Measurements from ENCODE around the gene BANF2.
"Not testable (repeated sequence)": the region's sequence is repeated elsewhere in the genome, so short reads cannot be mapped to it uniquely, and the experiment has no call there.

Gene BANF2

GRCh38 chr20:17654649-17655285 is 45.0 kb upstream of the BANF2 start:
- peak; percentile 77 for TF ChIP-seq CTCF (IDR thresholded peaks at IDR 0.05; ENCODE audit: low read depth, low read length, missing control alignments)

GRCh38 chr20:17655286-17655651 is 44.5 kb upstream of the BANF2 start:
- no peak overlapping the region for H3K4me3 ChIP-seq (replicated peaks; ENCODE audit: low read depth, low read length)
- no peak for TF ChIP-seq CTCF (IDR thresholded peaks at IDR 0.05; ENCODE audit: low read depth, low read length, missing control alignments)
- no peak for DNase-seq (ENCODE audit: extremely low read depth, low read depth)

More at GRCh38 chr20:17654649-17655285, 45.0 kb upstream of the BANF2 start:
- no peak overlapping the region for H3K4me3 ChIP-seq (replicated peaks; ENCODE audit: low read depth, low read length)
- no peak for DNase-seq (ENCODE audit: extremely low read depth, low read depth)

GRCh38 chr20:17655865-17656479 is 43.8 kb upstream of the BANF2 start:
- H3K4me3 ChIP-seq (replicated peaks; ENCODE audit: low read depth, low read length): no peak overlapping the region
- no peak for DNase-seq (ENCODE audit: extremely low read depth, low read depth)
- TF ChIP-seq CTCF (IDR thresholded peaks at IDR 0.05; ENCODE audit: low read depth, low read length, missing control alignments): no peak

GRCh38 chr20:17657079-17657825 is 42.5 kb upstream of the BANF2 start:
- H3K4me3 ChIP-seq (replicated peaks; ENCODE audit: low read depth, low read length): no peak overlapping the region
- no peak for TF ChIP-seq CTCF (IDR thresholded peaks at IDR 0.05; ENCODE audit: low read depth, low read length, missing control alignments)
- DNase-seq (ENCODE audit: extremely low read depth, low read depth): no peak

- H3K4me3 ChIP-seq (replicated peaks; ENCODE audit: low read depth, low read length): no peak overlapping the region
- no peak for DNase-seq (ENCODE audit: extremely low read depth, low read depth)
- no peak for TF ChIP-seq CTCF (IDR thresholded peaks at IDR 0.05; ENCODE audit: low read depth, low read length, missing control alignments)
Measured at GRCh38 chr20:17657898-17658647, 41.7 kb upstream of the BANF2 start.

GRCh38 chr20:17658648-17658993 is 41.1 kb upstream of the BANF2 start:
- no peak for DNase-seq (ENCODE audit: extremely low read depth, low read depth)
- no peak for TF ChIP-seq CTCF (IDR thresholded peaks at IDR 0.05; ENCODE audit: low read depth, low read length, missing control alignments)
- no peak overlapping the region for H3K4me3 ChIP-seq (replicated peaks; ENCODE audit: low read depth, low read length)

- H3K4me3 ChIP-seq (replicated peaks; ENCODE audit: low read depth, low read length); DNase-seq (ENCODE audit: extremely low read depth, low read depth): not testable (repeated sequence)
Measured at GRCh38 chr20:17659344-17659743, 40.4 kb upstream of the BANF2 start.
